Testis (tissue), 3 donors: ENCODE data around the gene BRAF. TPM values are rescaled to one million over a fixed set of nuclear protein-coding genes. Genes with fewer than 3 reads are reported as not detected.
"Not testable (repeated sequence)": the region's sequence is repeated elsewhere in the genome, so short reads cannot be mapped to it uniquely, and the experiment has no call there.

Source experiments
- DNase-seq: peaks from one replicate; pipeline ENCODE4 v3.0.0-alpha.2; 2019
- H3K27ac ChIP-seq, 2 donors: fragments of 200-600 bp; sonication (generic); one replicate each; pipeline ENCODE4 v1.5.1; 2019
- H3K27me3 ChIP-seq: fragments of 200-600 bp; sonication (generic); one replicate; pipeline ENCODE4 v1.5.1; 2019
- H3K36me3 ChIP-seq: fragments of 200-600 bp; sonication (generic); one replicate; pipeline ENCODE4 v1.5.1; 2017; ENCODE audit warnings: low read depth; ENCODE audit errors: missing control alignments
- H3K4me1 ChIP-seq: fragments of 200-600 bp; sonication (generic); one replicate; pipeline ENCODE4 v1.5.1; 2019
- H3K4me3 ChIP-seq, 2 donors: fragments of 200-600 bp; sonication (generic); one replicate each; pipeline ENCODE4 v1.5.1; 2017 to 2019
- H3K9me3 ChIP-seq: fragments of 200-600 bp; sonication (generic); one replicate; pipeline ENCODE4 v1.5.1; 2017
- POLR2A ChIP-seq: fragments of 450-650 bp; IDR thresholded peaks from one replicate; pipeline ENCODE4 v1.6.1; 2017; ENCODE audit warnings: antibody characterized with exemption, mild to moderate bottlenecking, moderate library complexity
- WGBS, 2 donors: methylation state at CpG; one replicate each; pipeline ENCODE4 v1.1.5; 2018; 5-methylcytosine and 5-hydroxymethylcytosine counted together
- intact Hi-C: fragments of 100-400 bp; cut with DNase I; formaldehyde crosslinking; loops from one replicate; pipeline ENCODE4 v1.15.1; 2023; ENCODE audit warnings: low total_unique reads
- polyA plus RNA-seq: library from polyadenylated mRNA; stranded (reverse); fragments of 350-450 nt; fragmentation: Illumina TruSeq; extraction: RNeasy Lipid Tissue Mini Kit (QIAGEN cat#74804); gene quantifications from one replicate; pipeline ENCODE4 v1.2.3, GENCODE V29; 2014; ENCODE audit warnings: low read depth, low replicate concordance; ENCODE audit not compliant: insufficient read depth
- total RNA-seq, 2 donors: library from RNA; depleted of rRNA; stranded (reverse); fragments of >200 nt; gene quantifications; one replicate each; pipeline ENCODE4 v1.2.3, GENCODE V29; 2016
- TF ChIP-seq, protein P1 (sequence below), 3 experiments: fragments of 450-650 bp in 2 of 3; fragments of 200-600 bp in 1 of 3; sonication (generic) in 1 of 3; IDR thresholded peaks; one replicate each; pipeline ENCODE4 v1.5.1; 2016 to 2019; ENCODE audit warnings: antibody characterized with exemption in 3 of 3, mild to moderate bottlenecking in 2 of 3, moderate library complexity in 1 of 3

Gene BRAF
- total and polyA plus RNA-seq, 3 donors from 2014 or later = 63.3 to 124 (median 82.6) TPM

GRCh38 chr7:140773104-140773503, 151.6 kb downstream of the BRAF start:
- Histone ChIP-seq H3K36me3 (no peaks in the 10 kb centered on the region), H3K4me3 (no peak overlapping the region), H3K4me1 (no peaks in the 10 kb centered on the region), H3K9me3 (no peaks in the 10 kb centered on the region), H3K27me3 (no peaks in the 10 kb centered on the region), H3K27ac (no peak overlapping the region)
- intact Hi-C loops = no loop called here
- TF ChIP-seq, protein P1, sequence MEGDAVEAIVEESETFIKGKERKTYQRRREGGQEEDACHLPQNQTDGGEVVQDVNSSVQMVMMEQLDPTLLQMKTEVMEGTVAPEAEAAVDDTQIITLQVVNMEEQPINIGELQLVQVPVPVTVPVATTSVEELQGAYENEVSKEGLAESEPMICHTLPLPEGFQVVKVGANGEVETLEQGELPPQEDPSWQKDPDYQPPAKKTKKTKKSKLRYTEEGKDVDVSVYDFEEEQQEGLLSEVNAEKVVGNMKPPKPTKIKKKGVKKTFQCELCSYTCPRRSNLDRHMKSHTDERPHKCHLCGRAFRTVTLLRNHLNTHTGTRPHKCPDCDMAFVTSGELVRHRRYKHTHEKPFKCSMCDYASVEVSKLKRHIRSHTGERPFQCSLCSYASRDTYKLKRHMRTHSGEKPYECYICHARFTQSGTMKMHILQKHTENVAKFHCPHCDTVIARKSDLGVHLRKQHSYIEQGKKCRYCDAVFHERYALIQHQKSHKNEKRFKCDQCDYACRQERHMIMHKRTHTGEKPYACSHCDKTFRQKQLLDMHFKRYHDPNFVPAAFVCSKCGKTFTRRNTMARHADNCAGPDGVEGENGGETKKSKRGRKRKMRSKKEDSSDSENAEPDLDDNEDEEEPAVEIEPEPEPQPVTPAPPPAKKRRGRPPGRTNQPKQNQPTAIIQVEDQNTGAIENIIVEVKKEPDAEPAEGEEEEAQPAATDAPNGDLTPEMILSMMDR (IDR thresholded peaks at IDR 0.05) = no peak
- no peak for TF ChIP-seq POLR2A
- WGBS, 2 donors = 87 to 90% methylated on average over 3 of the region's 3 CpGs
- DNase-seq = no peak

- no peaks in the 10 kb centered on the region for H3K4me1 ChIP-seq
- no peaks in the 10 kb centered on the region for H3K27me3 ChIP-seq
- no peak overlapping the region for H3K4me3 ChIP-seq
- TF ChIP-seq, protein P1 (IDR thresholded peaks at IDR 0.05) = no peak
- no peak for TF ChIP-seq POLR2A
- H3K36me3 ChIP-seq = no peaks in the 10 kb centered on the region
- no peak overlapping the region for H3K27ac ChIP-seq
- intact Hi-C loops = no loop called here
- no peaks in the 10 kb centered on the region for H3K9me3 ChIP-seq
- DNase-seq = no peak
Measured at GRCh38 chr7:140771826-140772225, 152.9 kb downstream of the BRAF start.

GRCh38 chr7:140769852-140770251, 154.9 kb downstream of the BRAF start:
- intact Hi-C loops = no loop called here
- H3K27me3 ChIP-seq = no peaks in the 10 kb centered on the region
- DNase-seq = no peak
- 87 to 92% methylated on average over 3 of the region's 3 CpGs for WGBS, 2 donors
- H3K4me3 ChIP-seq = no peak overlapping the region
- no peak for TF ChIP-seq POLR2A
- TF ChIP-seq, protein P1 (IDR thresholded peaks at IDR 0.05) = no peak
- no peaks in the 10 kb centered on the region for H3K4me1 ChIP-seq
- no peak overlapping the region for H3K27ac ChIP-seq
- no peaks in the 10 kb centered on the region for H3K36me3 ChIP-seq
- H3K9me3 ChIP-seq = no peaks in the 10 kb centered on the region

- no peak for DNase-seq
- WGBS, 2 donors = 93% methylated on average over 3 of the region's 3 CpGs
- H3K27me3 ChIP-seq = no peaks in the 10 kb centered on the region
- H3K27ac ChIP-seq = no peak overlapping the region
- intact Hi-C loops = no loop called here
- no peaks in the 10 kb centered on the region for H3K9me3 ChIP-seq
- no peaks in the 10 kb centered on the region for H3K36me3 ChIP-seq
- no peak overlapping the region for H3K4me3 ChIP-seq
- TF ChIP-seq, protein P1 (IDR thresholded peaks at IDR 0.05) = no peak
- no peak for TF ChIP-seq POLR2A
- no peaks in the 10 kb centered on the region for H3K4me1 ChIP-seq
Measured at GRCh38 chr7:140767418-140767817, 157.3 kb downstream of the BRAF start.

DNA sequence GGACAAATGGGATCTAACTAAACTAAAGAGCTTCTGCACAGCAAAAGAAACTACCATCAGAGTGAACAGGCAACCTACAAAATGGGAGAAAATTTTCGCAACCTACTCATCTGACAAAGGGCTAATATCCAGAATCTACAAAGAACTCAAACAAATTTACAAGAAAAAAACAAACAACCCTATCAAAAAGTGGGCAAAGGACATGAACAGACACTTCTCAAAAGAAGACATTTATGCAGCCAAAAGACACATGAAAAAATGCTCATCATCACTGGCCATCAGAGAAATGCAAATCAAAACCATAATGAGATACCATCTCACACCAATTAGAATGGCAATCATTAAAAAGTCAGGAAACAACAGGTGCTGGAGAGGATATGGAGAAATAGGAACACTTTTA, 159.3 kb downstream of the BRAF start:
- H3K9me3 ChIP-seq, H3K27ac ChIP-seq, intact Hi-C loops, DNase-seq, H3K4me3 ChIP-seq, H3K36me3 ChIP-seq, H3K4me1 ChIP-seq, H3K27me3 ChIP-seq: not testable (repeated sequence)
- no CpG with 5 or more reads among the region's 1 CpG for whole genome bisulfite sequencing, 2 donors

GRCh38 chr7:140763166-140763565, 161.6 kb downstream of the BRAF start:
- H3K36me3 ChIP-seq, H3K27me3 ChIP-seq, DNase-seq, H3K27ac ChIP-seq, intact Hi-C loops, H3K9me3 ChIP-seq, H3K4me1 ChIP-seq, H3K4me3 ChIP-seq: not testable (repeated sequence)
- 96 to 98% methylated on average over 12 to 23 of the region's 25 CpGs for WGBS, 2 donors

- H3K4me3 ChIP-seq, H3K36me3 ChIP-seq, H3K27me3 ChIP-seq, intact Hi-C loops, H3K4me1 ChIP-seq, H3K27ac ChIP-seq, H3K9me3 ChIP-seq, DNase-seq: not testable (repeated sequence)
- 81 to 92% methylated on average over 3 of the region's 3 CpGs for WGBS, 2 donors
Measured at GRCh38 chr7:140761375-140761774, 163.4 kb downstream of the BRAF start.
